Vagina (tissue), 2 donors: Measurements from ENCODE around the gene IQGAP1.
A peak's percentile ranks its signal among the peaks of the same experiment; 100 is the strongest.

Experiments
- POLR2AphosphoS5 ChIP-seq, 2 donors: sonication (generic); formaldehyde crosslinking; IDR thresholded peaks; one replicate each; pipeline ENCODE4 v1.9.0; 2017; ENCODE audit warnings: antibody characterized with exemption in 2 of 2, mild to moderate bottlenecking in 2 of 2, low read depth in 1 of 2; ENCODE audit not compliant: insufficient read depth in 1 of 2
- TF ChIP-seq, protein P1 (sequence below), 3 experiments: fragments of 450-650 bp in 2 of 3; fragments of 200-600 bp in 1 of 3; sonication (generic) in 1 of 3; IDR thresholded peaks; one replicate each; pipeline ENCODE4 v1.5.1; 2017 to 2019; ENCODE audit warnings: antibody characterized with exemption in 3 of 3, mild to moderate bottlenecking in 2 of 3, moderate library complexity in 2 of 3

GRCh38 chr15:90463381-90463780 is 75.3 kb downstream of the IQGAP1 start:
- TF ChIP-seq, protein P1, sequence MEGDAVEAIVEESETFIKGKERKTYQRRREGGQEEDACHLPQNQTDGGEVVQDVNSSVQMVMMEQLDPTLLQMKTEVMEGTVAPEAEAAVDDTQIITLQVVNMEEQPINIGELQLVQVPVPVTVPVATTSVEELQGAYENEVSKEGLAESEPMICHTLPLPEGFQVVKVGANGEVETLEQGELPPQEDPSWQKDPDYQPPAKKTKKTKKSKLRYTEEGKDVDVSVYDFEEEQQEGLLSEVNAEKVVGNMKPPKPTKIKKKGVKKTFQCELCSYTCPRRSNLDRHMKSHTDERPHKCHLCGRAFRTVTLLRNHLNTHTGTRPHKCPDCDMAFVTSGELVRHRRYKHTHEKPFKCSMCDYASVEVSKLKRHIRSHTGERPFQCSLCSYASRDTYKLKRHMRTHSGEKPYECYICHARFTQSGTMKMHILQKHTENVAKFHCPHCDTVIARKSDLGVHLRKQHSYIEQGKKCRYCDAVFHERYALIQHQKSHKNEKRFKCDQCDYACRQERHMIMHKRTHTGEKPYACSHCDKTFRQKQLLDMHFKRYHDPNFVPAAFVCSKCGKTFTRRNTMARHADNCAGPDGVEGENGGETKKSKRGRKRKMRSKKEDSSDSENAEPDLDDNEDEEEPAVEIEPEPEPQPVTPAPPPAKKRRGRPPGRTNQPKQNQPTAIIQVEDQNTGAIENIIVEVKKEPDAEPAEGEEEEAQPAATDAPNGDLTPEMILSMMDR (IDR thresholded peaks at IDR 0.05) = no peak
- peak in 1 of 2 donors; percentile 85 for TF ChIP-seq POLR2AphosphoS5 (IDR thresholded peaks at IDR 0.05; ENCODE audit: insufficient read depth in 1 of 2, low read depth in 1 of 2)
